Heart right ventricle (tissue), 16 donors: ENCODE measurements around the gene SCYGR6. TPM values are rescaled to one million over a fixed set of nuclear protein-coding genes. Genes with fewer than 3 reads are reported as not detected.

Experiments
- ATAC-seq, 8 donors: fragments of 200-7000 bp; cut with Tn5 transposase; one replicate each; pipeline ENCODE4 v1.9.1; 2020; ENCODE audit warnings: mild to moderate bottlenecking in 8 of 8, moderate library complexity in 8 of 8, moderate number of reproducible peaks in 1 of 8
- DNase-seq, 2 donors: peaks; one replicate each; pipeline ENCODE4 v3.0.0-alpha.2; 2020
- H3K27ac ChIP-seq, 10 donors: fragments of 200-600 bp; sonication (generic) in 2 of 10; one replicate each; pipeline versions ENCODE4 v1.5.0 to v1.8.0; 2020 to 2022; ENCODE audit warnings: mild to moderate bottlenecking in 3 of 10
- H3K27me3 ChIP-seq, 7 donors: fragments of 200-600 bp; one replicate each; pipeline ENCODE4 v1.8.0; 2021 to 2022; ENCODE audit warnings: mild to moderate bottlenecking in 2 of 7
- H3K36me3 ChIP-seq, 9 donors: fragments of 200-600 bp; sonication (generic) in 1 of 9; one replicate each; pipeline versions ENCODE4 v1.5.0 to v1.8.0; 2020 to 2022; ENCODE audit warnings: mild to moderate bottlenecking in 2 of 9
- H3K4me1 ChIP-seq, 9 donors: fragments of 200-600 bp; sonication (generic) in 1 of 9; one replicate each; pipeline versions ENCODE4 v1.5.0 to v1.8.0; 2020 to 2022; ENCODE audit warnings: mild to moderate bottlenecking in 4 of 9
- H3K4me3 ChIP-seq, 10 donors: fragments of 200-600 bp; sonication (generic) in 2 of 10; one replicate each; pipeline versions ENCODE4 v1.5.0 to v1.8.0; 2020 to 2022; ENCODE audit warnings: mild to moderate bottlenecking in 7 of 10, moderate library complexity in 2 of 10
- H3K9me3 ChIP-seq, 11 donors: fragments of 200-600 bp in 10 of 11; sonication (generic) in 2 of 11; one replicate each; pipeline versions ENCODE4 v1.5.0 to v1.8.0; 2013 to 2022; ENCODE audit warnings: mild to moderate bottlenecking in 2 of 11, control low read depth in 1 of 11, moderate library complexity in 1 of 11
- WGBS, 2 donors: extraction: QIAGEN DNeasy Blood & Tissue Kit; methylation state at CpG; one replicate each; pipeline ENCODE4 v1.1.7; 2013; ENCODE audit warnings: inconsistent platforms in 1 of 2; 5-methylcytosine and 5-hydroxymethylcytosine counted together
- intact Hi-C, 10 donors: fragments of 100-400 bp; cut with DNase I; formaldehyde crosslinking; loops; one replicate each; pipeline versions ENCODE4 v1.11.1 to v1.14.2; 2022
- polyA plus RNA-seq, 2 donors: library from polyadenylated mRNA; stranded (reverse); fragments of 200-250 nt; gene quantifications; one replicate each; pipeline ENCODE4 v1.2.3, GENCODE V29; 2013
- total RNA-seq, 10 donors: library from RNA; stranded (reverse); fragmentation: NEBNext Ultra II Directional in 3 of 10; extraction: Animal tissue kit (Norgen Biotek cat#: 25700) in 3 of 10; gene quantifications; one replicate each; pipeline versions ENCODE4 v1.2.1 to v1.2.4, GENCODE V29; 2021 to 2023
- TF ChIP-seq, protein P1 (sequence below), 9 donors: fragments of 200-600 bp; sonication (generic) in 2 of 9; IDR thresholded peaks; one replicate each; pipeline versions ENCODE4 v1.5.0 to v1.8.0; 2021 to 2022; ENCODE audit warnings: antibody characterized with exemption in 9 of 9, mild to moderate bottlenecking in 5 of 9, moderate library complexity in 1 of 9
- donor health status: Arrhythmogenic right ventricular cardiomyopathy.
- donor health status: ischemic (EF 13 %, LVEDD 7.1; RV severe dilation, severe dysfunction).
- donor health status: healthy with polysubstance abuse.
- donor health status: DM: no; HTN: yes; CAD: no.
- donor health status: DM: no; HTN: no; CAD: no.
- donor health status: ischemic (EF 25% LVEDD 6.9; RV normal size, moderate dysfunction).
- donor health status: ischemic (EF 25% LVEDD 5.7; RV mildly dilated, moderate dysfunction).
- donor health status: healthy.
- donor health status: DM: yes; HTN: yes; CAD: no.
- donor health status: Ischemic cardiomyopathy.
- donor health status: ischemic (EF 35%, LVEDD 5.7; RV mildly dilated, moderate dysfunction).
- donor health status: nonischemic (EF 11% LVEDD 7.7; RV severe dilation, severe dysfunction).
- donor health status: DM: yes; HTN: yes; CAD: no.
- donor health status: PGD.
- donor health status: ischemic (EF 29% LVEDD 5.4; RV normal size, mild dysfunction).
- donor health status: nonischemic (EF 23%, LVEDD 6.1; RV moderate dilation, normal function).

SCYGR6 gene
- total and polyA plus RNA-seq, 12 donors = not detected

DNA sequence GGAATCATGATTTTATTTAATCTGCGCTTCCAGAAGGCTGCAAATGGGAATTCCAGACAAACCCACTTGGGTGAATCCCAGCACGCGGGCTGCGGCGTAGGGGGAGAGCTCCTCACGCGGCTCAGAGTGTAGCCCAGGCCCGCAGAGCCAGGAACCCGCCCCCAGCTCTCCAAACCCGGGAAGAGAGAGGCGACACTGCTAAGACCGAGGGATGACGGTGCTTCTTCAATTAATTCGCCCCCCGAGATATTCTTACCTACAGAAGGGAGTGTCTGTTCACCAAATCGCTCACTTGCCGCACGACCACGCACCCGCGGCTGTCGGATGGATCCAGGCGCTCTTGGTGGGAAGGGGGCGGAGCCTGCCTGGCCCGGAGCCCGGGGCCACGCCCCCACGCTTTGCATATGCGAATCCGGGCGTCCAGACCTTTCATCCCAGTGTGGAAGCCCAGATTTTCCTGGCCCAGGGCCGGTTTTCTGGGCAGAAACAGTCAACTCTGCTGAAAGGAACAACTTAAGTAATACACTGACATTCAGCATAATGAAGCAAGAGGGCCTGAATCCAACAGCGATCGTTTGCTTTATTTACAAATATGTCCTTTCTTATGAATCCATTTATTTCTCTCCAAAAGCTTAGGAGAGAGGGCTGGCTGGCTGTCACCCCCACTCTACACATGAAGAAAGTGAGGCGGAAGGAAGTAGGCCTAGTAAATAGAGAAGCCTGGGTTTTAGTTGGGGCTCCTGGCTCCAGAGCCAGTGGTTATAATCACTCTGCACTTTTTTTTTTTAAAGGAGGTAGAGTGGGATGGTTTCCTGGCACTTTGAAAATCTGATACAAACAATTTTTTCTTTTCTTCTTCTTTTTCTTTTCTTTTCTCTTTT lies 6.6 kb downstream of the SCYGR6 start, which contains the start of gene SLC19A3:
Gene SLC19A3, minus strand, starts transcription at position 342 of the 881 bp plus-strand sequence. CDS start 15,710 bp downstream, outside the sequence.
- Histone ChIP-seq H3K27ac (peak within 1 kb of the TSS in 3 of 10 donors; percentile 19 to 68 (median 36)), H3K36me3 (no peaks in the 10 kb centered on the region), H3K4me3 (peak within 1 kb of the TSS in 9 of 10 donors; percentile 5 to 53 (median 46)), H3K27me3 (peaks cover 0 to 18% (median 7%) of the 10 kb centered on the region in 7 donors), H3K4me1 (peaks cover 0 to 16% (median 11%) of the 10 kb centered on the region in 9 donors), H3K9me3 (no peaks in the 10 kb centered on the region)
- ATAC-seq (peak; percentile 86 to 97 (median 92)), DNase-seq (peak; percentile 81 to 83)
- TF ChIP-seq, protein P1, sequence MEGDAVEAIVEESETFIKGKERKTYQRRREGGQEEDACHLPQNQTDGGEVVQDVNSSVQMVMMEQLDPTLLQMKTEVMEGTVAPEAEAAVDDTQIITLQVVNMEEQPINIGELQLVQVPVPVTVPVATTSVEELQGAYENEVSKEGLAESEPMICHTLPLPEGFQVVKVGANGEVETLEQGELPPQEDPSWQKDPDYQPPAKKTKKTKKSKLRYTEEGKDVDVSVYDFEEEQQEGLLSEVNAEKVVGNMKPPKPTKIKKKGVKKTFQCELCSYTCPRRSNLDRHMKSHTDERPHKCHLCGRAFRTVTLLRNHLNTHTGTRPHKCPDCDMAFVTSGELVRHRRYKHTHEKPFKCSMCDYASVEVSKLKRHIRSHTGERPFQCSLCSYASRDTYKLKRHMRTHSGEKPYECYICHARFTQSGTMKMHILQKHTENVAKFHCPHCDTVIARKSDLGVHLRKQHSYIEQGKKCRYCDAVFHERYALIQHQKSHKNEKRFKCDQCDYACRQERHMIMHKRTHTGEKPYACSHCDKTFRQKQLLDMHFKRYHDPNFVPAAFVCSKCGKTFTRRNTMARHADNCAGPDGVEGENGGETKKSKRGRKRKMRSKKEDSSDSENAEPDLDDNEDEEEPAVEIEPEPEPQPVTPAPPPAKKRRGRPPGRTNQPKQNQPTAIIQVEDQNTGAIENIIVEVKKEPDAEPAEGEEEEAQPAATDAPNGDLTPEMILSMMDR (IDR thresholded peaks at IDR 0.05) = no peak
- 4 to 6% methylated on average over 35 of the region's 35 CpGs for WGBS, 2 donors
- intact Hi-C loops = no loop called here

DNA sequence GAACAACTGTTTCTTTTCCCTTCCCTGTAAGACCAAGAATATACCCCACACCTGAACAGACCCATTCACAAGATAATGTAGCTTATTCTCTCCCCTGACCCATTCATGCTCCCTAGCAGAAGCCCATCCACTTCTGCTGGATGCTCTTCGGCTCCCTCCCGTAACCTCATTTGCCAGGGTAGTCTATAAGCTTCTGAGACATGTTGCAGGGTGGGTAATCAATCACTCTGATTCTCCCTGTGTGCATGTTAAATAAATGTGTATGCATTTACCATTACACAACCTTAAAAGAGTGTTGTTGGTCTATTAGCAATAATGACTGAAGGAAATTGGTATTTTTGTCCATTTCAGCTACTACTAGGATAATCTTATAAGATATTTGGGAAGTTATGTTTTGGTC lies 8.1 kb downstream of the SCYGR6 start:
- Histone ChIP-seq H3K4me1 (peaks cover 0 to 16% (median 11%) of the 10 kb centered on the region in 9 donors), H3K36me3 (no peaks in the 10 kb centered on the region), H3K4me3 (no peak overlapping the region), H3K27me3 (peaks cover 0 to 18% (median 6%) of the 10 kb centered on the region in 7 donors), H3K27ac (no peak overlapping the region), H3K9me3 (no peaks in the 10 kb centered on the region)
- TF ChIP-seq, protein P1 (IDR thresholded peaks at IDR 0.05) = no peak
- intact Hi-C loops = no loop called here
- no peak for DNase-seq
- ATAC-seq = no peak
- 92 to 97% methylated on average over 2 of the region's 2 CpGs for WGBS, 2 donors

DNA sequence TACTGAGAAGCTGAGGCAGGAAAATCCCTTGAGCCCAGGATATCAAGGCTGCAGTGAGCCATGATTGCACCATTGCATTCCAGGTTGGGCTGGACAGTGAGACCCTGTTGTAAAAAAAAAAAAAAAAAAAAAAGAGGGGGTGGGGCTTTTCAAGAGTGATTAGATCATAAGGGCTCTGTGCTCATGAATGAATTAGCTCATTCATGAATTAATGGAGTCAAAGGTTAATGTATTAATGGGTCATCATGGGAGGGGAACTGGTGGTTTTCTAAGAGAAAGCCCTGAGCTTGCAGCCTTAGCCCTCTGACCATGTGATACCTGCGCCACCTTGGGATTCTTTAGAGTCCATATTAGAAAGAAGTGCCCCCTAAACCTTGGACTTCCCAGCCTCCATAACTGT lies 11.3 kb downstream of the SCYGR6 start:
- intact Hi-C loops = no loop called here
- ATAC-seq = no peak
- WGBS, 2 donors = 95 to 100% methylated on average over 1 of the region's 1 CpG

GRCh38 chr2:227710986-227711385 lies 13.6 kb downstream of the SCYGR6 start:
- no peaks in the 10 kb centered on the region for H3K9me3 ChIP-seq
- peaks cover 0 to 13% (median 0%) of the 10 kb centered on the region in 7 donors for H3K27me3 ChIP-seq
- H3K4me1 ChIP-seq = no peaks in the 10 kb centered on the region
- ATAC-seq = no peak
- no peak for DNase-seq
- H3K4me3 ChIP-seq = no peak overlapping the region
- 87 to 91% methylated on average over 7 of the region's 7 CpGs for WGBS, 2 donors
- TF ChIP-seq, protein P1 (IDR thresholded peaks at IDR 0.05) = no peak
- H3K27ac ChIP-seq = no peak overlapping the region
- H3K36me3 ChIP-seq = no peaks in the 10 kb centered on the region
- intact Hi-C loops = no loop called here

More for the DNA sequence above, 11.3 kb downstream of the SCYGR6 start:
- Histone ChIP-seq H3K9me3 (no peaks in the 10 kb centered on the region), H3K27ac (no peak overlapping the region), H3K4me1 (peaks cover 0 to 10% (median 7%) of the 10 kb centered on the region in 9 donors), H3K36me3 (no peaks in the 10 kb centered on the region), H3K4me3 (no peak overlapping the region), H3K27me3 (peaks cover 0 to 19% (median 0%) of the 10 kb centered on the region in 7 donors)
- TF ChIP-seq, protein P1 (IDR thresholded peaks at IDR 0.05) = no peak
- no peak for DNase-seq
